GM23338 (cell line): Measurements from ENCODE around the gene SLC34A3.

Source experiments
- CTCF ChIP-seq, 2 experiments: fragments of 200-600 bp in 1 of 2; sonication (generic) in 1 of 2; conservative IDR thresholded peaks; 2 replicates each; pipeline versions ENCODE4 v1.5.1 to v1.6.1; 2016 to 2017; ENCODE audit warnings: antibody characterized with exemption in 2 of 2, low read depth in 2 of 2, mild to moderate bottlenecking in 2 of 2, moderate library complexity in 1 of 2
- EZH2 ChIP-seq: fragments of 200-600 bp; sonication (generic); IDR thresholded peaks from one replicate; pipeline ENCODE4 v1.8.0; 2017; ENCODE audit warnings: antibody characterized with exemption, mild to moderate bottlenecking, low read depth; ENCODE audit not compliant: unreplicated experiment
- POLR2AphosphoS5 ChIP-seq: IDR thresholded peaks from 2 replicates; pipeline ENCODE4 v1.6.1; 2016; ENCODE audit warnings: antibody characterized with exemption, low read depth
- ZNF114 ChIP-seq: fragments of 250-450 bp; sonication (Bioruptor Pico); IDR thresholded peaks from 2 replicates; pipeline ENCODE4 v1.5.0; 2020; ENCODE audit warnings: mild to moderate bottlenecking, moderate library complexity
- ZNF331 ChIP-seq: fragments of 250-450 bp; sonication (Bioruptor Pico); IDR thresholded peaks from 2 replicates; pipeline ENCODE4 v1.5.0; 2020; ENCODE audit warnings: low read depth, mild to moderate bottlenecking, moderate library complexity

GRCh38 chr9:137227853-137228505 lies 2.7 kb upstream of the SLC34A3 start:
- TF ChIP-seq CTCF (conservative IDR thresholded peaks at IDR 0.05; ENCODE audit: low read depth in 2 of 2): no peak
- TF ChIP-seq ZNF114: no peak
- no peak for TF ChIP-seq EZH2
- TF ChIP-seq ZNF331 (CRISPR knock-in tag): no peak
- TF ChIP-seq POLR2AphosphoS5: no peak
